Fibroblast of the aortic adventitia (primary cell): ENCODE results near the gene NOD2. TPM values are rescaled to one million over a fixed set of nuclear protein-coding genes. Genes with fewer than 3 reads are reported as not detected.

Experiments
- DNase-seq: peaks from one replicate; pipeline ENCODE4 v3.0.0-alpha.2; 2010; ENCODE audit warnings: low read depth
- H3K4me3 ChIP-seq: 2 replicates; pipeline ENCODE4 v1.5.1; 2011; ENCODE audit warnings: low read depth, mild to moderate bottlenecking, control low read depth, low read length, moderate library complexity
- total RNA-seq: library from RNA; depleted of rRNA; stranded (reverse); fragments of >200 nt; gene quantifications from 2 replicates; pipeline ENCODE4 v1.2.3, GENCODE V29; 2012; ENCODE audit warnings: low replicate concordance
- TF ChIP-seq, protein P1 (sequence below): IDR thresholded peaks from 2 replicates; pipeline ENCODE4 v1.5.1; 2011; ENCODE audit warnings: mild to moderate bottlenecking, low read length, control low read depth, inconsistent platforms; ENCODE audit not compliant: insufficient read depth

NOD2 gene
- total RNA-seq, 1 donor, result not detected

DNA sequence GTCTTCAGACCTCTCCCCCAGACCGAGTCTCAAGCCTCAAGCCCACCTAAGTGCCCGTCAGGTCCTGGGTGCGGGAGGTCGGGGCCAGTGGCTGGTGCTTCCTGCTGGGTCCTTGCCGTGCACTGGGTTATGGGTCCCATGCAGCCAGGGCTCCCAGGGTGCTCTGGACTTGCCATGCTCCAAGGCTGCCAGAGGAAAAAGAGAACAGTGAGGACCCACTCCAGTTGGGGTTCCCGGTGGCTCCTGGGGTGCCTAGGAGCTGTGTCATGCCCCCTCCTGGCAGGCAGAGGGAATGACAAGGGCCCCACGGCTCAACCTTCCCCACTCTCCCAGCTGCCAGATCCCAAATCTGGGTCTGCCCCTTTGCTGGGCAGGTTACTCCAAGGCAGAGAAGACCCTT, 16.1 kb upstream of the NOD2 start:
- TF ChIP-seq, protein P1, sequence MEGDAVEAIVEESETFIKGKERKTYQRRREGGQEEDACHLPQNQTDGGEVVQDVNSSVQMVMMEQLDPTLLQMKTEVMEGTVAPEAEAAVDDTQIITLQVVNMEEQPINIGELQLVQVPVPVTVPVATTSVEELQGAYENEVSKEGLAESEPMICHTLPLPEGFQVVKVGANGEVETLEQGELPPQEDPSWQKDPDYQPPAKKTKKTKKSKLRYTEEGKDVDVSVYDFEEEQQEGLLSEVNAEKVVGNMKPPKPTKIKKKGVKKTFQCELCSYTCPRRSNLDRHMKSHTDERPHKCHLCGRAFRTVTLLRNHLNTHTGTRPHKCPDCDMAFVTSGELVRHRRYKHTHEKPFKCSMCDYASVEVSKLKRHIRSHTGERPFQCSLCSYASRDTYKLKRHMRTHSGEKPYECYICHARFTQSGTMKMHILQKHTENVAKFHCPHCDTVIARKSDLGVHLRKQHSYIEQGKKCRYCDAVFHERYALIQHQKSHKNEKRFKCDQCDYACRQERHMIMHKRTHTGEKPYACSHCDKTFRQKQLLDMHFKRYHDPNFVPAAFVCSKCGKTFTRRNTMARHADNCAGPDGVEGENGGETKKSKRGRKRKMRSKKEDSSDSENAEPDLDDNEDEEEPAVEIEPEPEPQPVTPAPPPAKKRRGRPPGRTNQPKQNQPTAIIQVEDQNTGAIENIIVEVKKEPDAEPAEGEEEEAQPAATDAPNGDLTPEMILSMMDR, result peak; percentile 35
- no peak overlapping the region for H3K4me3 ChIP-seq
- DNase-seq, result no peak

DNA sequence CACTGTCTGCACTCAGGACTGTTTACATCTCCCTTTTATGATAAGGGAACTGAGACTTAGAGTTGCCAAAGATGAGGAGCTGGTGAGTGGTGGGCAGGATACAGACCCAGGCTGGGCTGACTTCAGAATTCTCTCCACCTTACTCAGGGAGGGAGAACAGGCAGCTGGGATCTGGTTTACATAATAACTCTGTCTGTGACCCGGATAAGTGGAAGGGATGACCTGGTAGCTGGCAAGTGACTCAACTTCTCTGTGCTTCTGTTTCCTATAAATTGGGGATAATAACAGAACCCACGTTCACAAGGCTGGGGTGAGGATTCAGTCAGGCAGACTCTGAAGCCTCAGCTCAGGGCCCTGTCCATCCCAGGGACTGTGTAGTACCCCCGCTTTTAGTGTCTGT, 14.9 kb upstream of the NOD2 start:
- TF ChIP-seq, protein P1, result no peak
- no peak for DNase-seq

DNA sequence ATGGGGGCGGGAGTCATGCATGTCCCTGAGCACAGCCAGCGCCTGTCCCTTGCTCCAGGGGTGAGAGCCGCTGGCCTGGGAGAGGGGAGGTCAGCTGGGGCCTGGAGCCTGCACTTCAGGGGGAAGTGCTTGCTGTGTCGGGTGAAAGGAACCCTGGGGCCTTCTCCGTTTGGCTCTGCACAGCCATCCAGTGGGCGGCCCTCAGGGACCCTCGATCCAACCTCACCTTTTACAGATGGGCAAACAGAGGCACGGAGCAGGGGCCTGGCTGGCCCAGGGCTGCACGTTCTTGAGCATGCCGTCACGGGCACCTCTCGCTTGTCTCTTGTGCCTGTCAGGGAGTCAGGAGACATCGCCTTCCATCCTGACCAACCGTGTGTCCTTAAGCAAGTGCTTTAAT, 14.1 kb upstream of the NOD2 start:
- TF ChIP-seq, protein P1, result no peak
- H3K4me3 ChIP-seq, result no peak overlapping the region
- DNase-seq, result no peak

More for the DNA sequence above, 14.9 kb upstream of the NOD2 start:
- H3K4me3 ChIP-seq, result no peak overlapping the region

DNA sequence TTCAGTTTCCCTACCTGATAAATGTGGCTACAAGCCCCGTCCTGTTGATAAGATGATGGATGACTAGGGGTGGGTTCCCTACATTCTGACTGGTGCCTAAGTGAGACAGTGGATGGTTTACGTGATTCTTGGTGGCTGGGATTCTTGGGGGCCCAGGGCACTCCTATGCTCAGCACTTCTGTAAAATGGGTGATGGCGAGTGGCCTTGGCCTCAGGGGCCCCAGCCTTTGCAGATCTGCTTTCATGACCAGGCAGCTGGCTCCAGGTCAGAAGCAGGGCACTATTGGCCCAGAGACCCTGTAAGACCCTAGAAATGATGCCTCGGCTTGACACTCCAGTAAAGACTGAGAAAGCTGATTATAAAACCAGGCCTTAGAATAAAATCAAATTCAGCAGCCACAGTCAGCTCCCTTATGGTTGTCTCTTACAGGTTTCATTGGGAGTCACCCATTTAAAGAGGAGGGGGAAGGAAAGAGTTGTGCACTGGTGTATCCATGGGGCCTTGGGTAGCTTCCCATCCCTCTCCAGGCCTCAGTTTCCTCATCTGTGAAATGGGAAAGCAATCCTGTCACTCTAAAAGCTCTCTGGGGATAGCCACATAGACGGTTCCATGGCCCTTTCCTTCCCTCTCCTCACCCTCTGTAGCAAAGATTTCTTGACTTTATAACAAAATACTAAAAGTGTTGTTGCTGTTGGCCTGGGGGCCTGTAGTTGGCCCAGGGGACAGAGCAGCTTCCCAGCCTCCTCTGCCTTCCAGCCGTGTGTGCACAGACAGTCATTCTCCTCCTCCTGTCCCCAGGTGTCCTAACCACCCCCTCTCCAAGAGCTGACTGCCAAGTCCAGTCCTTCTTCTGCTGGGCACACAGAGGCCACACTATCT, 13.5 kb upstream of the NOD2 start:
- DNase-seq, result no peak
- TF ChIP-seq, protein P1, result no peak
- H3K4me3 ChIP-seq, result no peak overlapping the region

DNA sequence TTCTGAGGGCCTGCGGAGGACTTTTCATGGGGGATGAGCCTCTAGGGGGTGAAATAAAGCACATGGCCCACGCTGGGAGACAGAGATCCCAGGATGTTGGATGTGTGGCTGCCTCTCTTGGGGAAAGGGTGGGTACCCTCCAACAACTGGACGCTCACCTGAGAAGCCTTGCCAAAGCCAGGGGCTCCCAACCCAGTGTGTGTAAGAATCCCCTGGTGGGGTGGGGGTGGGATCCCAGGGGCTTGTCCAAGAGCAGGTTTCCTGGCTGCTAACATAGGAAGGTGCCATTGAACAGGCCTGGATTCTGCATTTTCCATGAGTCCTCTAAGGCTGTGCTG, 12.9 kb upstream of the NOD2 start:
- TF ChIP-seq, protein P1, result no peak
- no peak for DNase-seq
- no peak overlapping the region for H3K4me3 ChIP-seq

DNA sequence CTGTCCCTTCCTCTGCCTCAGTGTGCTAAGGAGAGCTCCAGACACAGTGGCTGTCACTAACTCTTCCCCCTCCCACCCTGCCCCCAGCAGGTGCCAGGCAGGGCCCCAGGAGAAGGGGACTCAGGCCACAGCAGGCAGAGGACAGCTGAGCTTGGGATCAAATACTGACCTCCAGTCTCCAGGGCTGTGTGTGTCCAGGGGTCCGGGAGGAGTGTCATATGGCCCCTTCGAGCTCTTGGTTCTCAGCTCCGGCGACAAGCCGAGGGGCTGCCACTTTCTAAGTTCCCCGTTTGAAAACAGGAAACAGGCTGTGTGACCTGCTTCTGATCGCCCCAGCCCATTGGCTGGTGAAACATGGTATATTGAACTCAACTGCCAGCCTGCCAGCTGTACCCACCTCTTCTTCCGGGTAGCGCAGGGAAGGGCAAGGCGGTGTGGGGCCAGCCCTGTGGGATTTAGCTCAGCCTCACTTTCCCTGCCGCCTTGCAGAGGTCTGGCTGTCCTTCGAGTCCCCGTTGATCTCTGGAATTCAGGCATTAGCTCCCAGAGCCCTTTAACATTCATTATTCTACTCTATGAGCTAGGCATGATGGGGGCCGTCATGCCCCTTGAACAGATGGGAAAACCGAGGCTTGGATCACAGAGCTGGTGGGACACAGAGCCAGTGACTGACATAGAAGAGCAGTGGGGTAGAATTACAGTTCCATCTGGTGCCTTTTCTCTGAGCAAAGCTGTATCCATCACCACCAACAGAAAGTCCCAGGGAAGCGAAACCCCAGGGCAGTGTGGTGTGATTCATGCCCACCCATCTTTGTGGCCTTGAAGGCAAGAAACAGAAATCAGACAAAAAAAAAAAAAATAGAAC, 12.2 kb upstream of the NOD2 start, which contains the start of gene SNX20:
SNX20 (minus strand) TSS at position 292 of the 865 bp plus-strand sequence. CDS start 3,786 bp downstream, outside the sequence.
- no peak for DNase-seq
- TF ChIP-seq, protein P1, result no peak
- no peak within 1 kb of the TSS for H3K4me3 ChIP-seq
